ENCODE measurements around the gene MRFAP1L1.
A peak's percentile ranks its signal among the peaks of the same experiment; 100 is the strongest.

MRFAP1L1 gene

DNA sequence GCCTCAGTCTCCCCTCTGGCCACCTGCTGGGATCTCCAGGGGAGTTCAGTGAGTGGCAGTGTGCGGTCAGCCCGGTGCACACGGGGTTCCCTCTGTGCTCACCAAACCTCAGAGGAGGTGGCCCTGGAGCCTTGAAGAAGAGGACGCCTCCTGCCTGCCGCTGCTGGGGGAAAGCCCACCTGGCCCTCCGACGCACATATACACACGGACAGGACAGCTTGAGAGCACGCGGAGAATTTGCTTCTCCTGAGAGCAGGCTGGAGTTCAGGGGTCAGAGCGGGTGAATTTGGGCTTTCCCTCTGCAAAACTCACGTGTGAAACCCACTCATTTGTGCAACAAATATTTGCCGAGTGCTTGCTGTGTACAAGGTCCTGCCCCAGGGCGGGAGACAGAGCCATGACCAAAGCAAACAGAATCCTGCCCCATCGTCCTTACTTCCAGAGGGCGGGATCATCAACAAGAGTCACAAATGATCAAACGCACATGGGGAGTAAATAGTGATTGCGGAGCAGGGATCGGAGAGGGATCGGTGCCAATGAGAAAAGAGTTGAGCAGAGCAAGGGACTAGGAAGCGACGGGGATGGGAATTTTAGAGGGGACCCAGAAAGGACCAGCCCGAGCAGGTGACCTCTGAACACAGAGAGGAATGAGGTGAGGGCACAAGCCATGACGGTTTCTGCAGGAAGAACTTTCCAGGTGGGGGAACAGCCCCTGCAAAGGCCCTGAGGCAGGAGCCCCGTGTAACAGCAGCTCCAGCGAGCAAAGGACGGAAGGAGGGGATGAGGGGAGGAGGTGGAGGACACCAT, 23.9 kb upstream of the MRFAP1L1 start:
- H4K8ac ChIP-seq (ENCODE audit: low read depth, low read length) = peak overlapping the region; percentile 31
- peak overlapping the region; percentile 40 for H3K23ac ChIP-seq (ENCODE audit: low read depth, low read length, poor library complexity)
- H2AK5ac ChIP-seq (ENCODE audit: low read depth, low read length) = peak overlapping the region; percentile 84
- no peak overlapping the region for H3K4me2 ChIP-seq (ENCODE audit: insufficient read depth, low read length, poor library complexity, severe bottlenecking)
- H3K9ac ChIP-seq (ENCODE audit: low read depth, low read length, poor library complexity) = no peak overlapping the region
- DNase-seq (ENCODE audit: low spot score) = no peak
- no peak overlapping the region for H3K27ac ChIP-seq (replicated peaks; ENCODE audit: low read length)
- WGBS, 2 donors (ENCODE audit: extremely low coverage in 2 of 2, insufficient read length in 2 of 2, insufficient replicate concordance in 1 of 2) = no CpG with 5 or more reads among the region's 27 CpGs
- H2BK120ac ChIP-seq (ENCODE audit: low read depth, low read length) = peak overlapping the region; percentile 26
- no peak overlapping the region for H3K4me3 ChIP-seq (ENCODE audit: low read length in 2 of 2)
- H2BK12ac ChIP-seq (ENCODE audit: low read length) = peak overlapping the region; percentile 51
- H2BK15ac ChIP-seq (ENCODE audit: low read length) = peak overlapping the region; percentile 64
- no peak overlapping the region for H2BK5ac ChIP-seq (ENCODE audit: low read length)
- no peak overlapping the region for H4K91ac ChIP-seq (ENCODE audit: low read depth, low read length, poor library complexity)
- no peaks in the 10 kb centered on the region for H3K36me3 ChIP-seq (replicated peaks in 1 of 2; ENCODE audit: control insufficient read depth in 2 of 2, insufficient read depth in 2 of 2, low read length in 2 of 2)
- no peaks in the 10 kb centered on the region for H3K79me1 ChIP-seq (ENCODE audit: low read depth, low read length)
- no peaks in the 10 kb centered on the region for H3K9me3 ChIP-seq (replicated peaks in 1 of 2; ENCODE audit: control insufficient read depth in 2 of 2, insufficient read depth in 1 of 2, low read depth in 1 of 2, low read length in 2 of 2)
- peak overlapping the region; percentile 53 for H3K18ac ChIP-seq (ENCODE audit: low read length)
- no peak overlapping the region for H3K4ac ChIP-seq (ENCODE audit: low read length)
- peaks cover 0 to 8% of the 10 kb centered on the region in 2 donors for H3K4me1 ChIP-seq (ENCODE audit: control insufficient read depth in 2 of 2, insufficient read depth in 1 of 2, low read depth in 1 of 2, low read length in 2 of 2)
- H3K14ac ChIP-seq (ENCODE audit: low read length) = peak overlapping the region; percentile 49
- peaks cover 0 to 3% (median 0%) of the 10 kb centered on the region in 3 experiments for H3K27me3 ChIP-seq (ENCODE audit: control insufficient read depth in 3 of 3, insufficient read depth in 3 of 3, low read depth in 1 of 3, low read length in 3 of 3)
- H2AFZ ChIP-seq (ENCODE audit: low read length) = no peak overlapping the region

DNA sequence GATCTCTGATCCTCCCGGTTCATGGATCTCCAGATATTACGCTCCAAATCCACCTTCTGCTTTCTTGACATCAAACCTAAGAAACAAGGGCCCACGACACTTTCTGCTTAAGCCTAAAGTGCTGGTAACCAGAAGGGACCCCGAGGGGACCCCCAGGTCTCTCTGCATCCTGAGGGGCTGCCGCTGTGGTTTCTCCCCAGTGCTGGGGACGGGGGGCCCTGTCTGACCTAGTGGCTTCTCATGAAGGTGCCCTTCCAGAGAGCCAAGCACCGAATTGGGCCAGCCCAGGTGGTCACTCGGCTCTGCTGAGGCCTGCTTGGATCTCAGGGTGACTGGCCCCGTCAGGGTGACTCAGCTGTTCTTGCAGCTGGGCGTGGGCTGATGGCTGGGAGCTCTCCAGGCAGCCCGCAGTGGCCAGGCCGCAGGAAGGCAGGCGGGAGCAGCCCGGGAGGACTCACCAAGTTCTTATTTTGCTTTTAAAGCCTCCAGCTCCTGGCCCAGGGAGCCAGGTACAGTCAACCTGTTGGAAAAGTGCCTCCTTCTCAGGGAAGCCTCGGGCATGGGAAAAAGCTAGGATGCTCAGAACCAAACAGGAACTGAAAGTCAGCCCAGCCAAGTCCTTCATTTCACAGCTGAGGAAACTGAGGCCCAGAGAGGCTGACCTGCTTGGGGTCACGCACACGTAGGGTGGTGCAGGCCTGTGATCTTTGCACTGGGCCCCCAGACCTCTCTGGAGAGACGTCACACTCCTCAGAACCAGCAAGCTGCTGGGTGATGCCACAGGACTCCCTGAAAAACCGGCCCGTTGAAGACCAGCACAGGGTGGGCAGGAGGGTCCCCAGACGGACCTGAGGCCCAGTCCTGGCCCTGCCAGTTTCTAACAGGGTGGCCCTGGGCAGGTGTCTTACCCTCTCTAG, 23.0 kb upstream of the MRFAP1L1 start:
- Histone ChIP-seq H4K8ac (ENCODE audit: low read depth, low read length) (no peak overlapping the region), H3K27ac (replicated peaks; ENCODE audit: low read length) (no peak overlapping the region), H3K4me3 (ENCODE audit: low read length in 2 of 2) (no peak overlapping the region), H3K36me3 (replicated peaks in 1 of 2; ENCODE audit: control insufficient read depth in 2 of 2, insufficient read depth in 2 of 2, low read length in 2 of 2) (no peaks in the 10 kb centered on the region), H4K91ac (ENCODE audit: low read depth, low read length, poor library complexity) (no peak overlapping the region), H3K4me1 (ENCODE audit: control insufficient read depth in 2 of 2, insufficient read depth in 1 of 2, low read depth in 1 of 2, low read length in 2 of 2) (peaks cover 3 to 16% of the 10 kb centered on the region in 2 donors), H3K18ac (ENCODE audit: low read length) (no peak overlapping the region), H2AFZ (ENCODE audit: low read length) (peak overlapping the region; percentile 66), H2BK12ac (ENCODE audit: low read length) (no peak overlapping the region), H3K27me3 (ENCODE audit: control insufficient read depth in 3 of 3, insufficient read depth in 3 of 3, low read depth in 1 of 3, low read length in 3 of 3) (peaks cover 0 to 3% (median 0%) of the 10 kb centered on the region in 3 experiments), H3K9ac (ENCODE audit: low read depth, low read length, poor library complexity) (no peak overlapping the region), H2AK5ac (ENCODE audit: low read depth, low read length) (peak overlapping the region; percentile 15), H2BK5ac (ENCODE audit: low read length) (no peak overlapping the region), H3K9me3 (replicated peaks in 1 of 2; ENCODE audit: control insufficient read depth in 2 of 2, insufficient read depth in 1 of 2, low read depth in 1 of 2, low read length in 2 of 2) (no peaks in the 10 kb centered on the region), H3K23ac (ENCODE audit: low read depth, low read length, poor library complexity) (peak overlapping the region; percentile 40), H3K4ac (ENCODE audit: low read length) (no peak overlapping the region), H3K4me2 (ENCODE audit: insufficient read depth, low read length, poor library complexity, severe bottlenecking) (no peak overlapping the region), H2BK120ac (ENCODE audit: low read depth, low read length) (peak overlapping the region; percentile 26), H3K14ac (ENCODE audit: low read length) (no peak overlapping the region), H2BK15ac (ENCODE audit: low read length) (no peak overlapping the region), H3K79me1 (ENCODE audit: low read depth, low read length) (no peaks in the 10 kb centered on the region)
- no peak for DNase-seq (ENCODE audit: low spot score)
- WGBS, 2 donors (ENCODE audit: extremely low coverage in 2 of 2, insufficient read length in 2 of 2, insufficient replicate concordance in 1 of 2) = no CpG with 5 or more reads among the region's 21 CpGs

DNA sequence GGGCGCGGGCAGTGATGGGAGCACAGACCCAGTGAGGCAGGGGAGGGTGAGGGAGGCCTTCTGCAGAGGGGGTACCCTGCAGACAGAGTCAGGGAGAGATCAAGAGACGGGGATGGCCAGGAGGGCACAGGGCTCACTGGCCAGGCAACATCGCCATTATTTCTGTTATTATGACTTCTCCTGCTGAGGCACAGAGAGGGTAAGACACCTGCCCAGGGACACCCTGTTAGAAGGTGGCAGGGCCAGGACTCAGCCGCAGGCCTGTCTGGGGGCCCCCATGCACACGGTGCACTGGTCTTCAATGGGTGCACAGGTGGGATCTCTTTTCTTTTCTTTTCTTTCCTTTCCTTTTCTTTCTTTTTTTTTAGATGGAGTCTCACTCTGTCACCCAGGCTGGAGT, 22.1 kb upstream of the MRFAP1L1 start:
- peak overlapping the region; percentile 57 for H3K23ac ChIP-seq (ENCODE audit: low read depth, low read length, poor library complexity)
- no peak overlapping the region for H2BK5ac ChIP-seq (ENCODE audit: low read length)
- H4K8ac ChIP-seq (ENCODE audit: low read depth, low read length) = no peak overlapping the region
- no peak overlapping the region for H2BK15ac ChIP-seq (ENCODE audit: low read length)
- H3K14ac ChIP-seq (ENCODE audit: low read length) = peak overlapping the region; percentile 66
- no peaks in the 10 kb centered on the region for H3K9me3 ChIP-seq (replicated peaks in 1 of 2; ENCODE audit: control insufficient read depth in 2 of 2, insufficient read depth in 1 of 2, low read depth in 1 of 2, low read length in 2 of 2)
- no peak overlapping the region for H3K4me2 ChIP-seq (ENCODE audit: insufficient read depth, low read length, poor library complexity, severe bottlenecking)
- no peak overlapping the region for H3K4me3 ChIP-seq (ENCODE audit: low read length in 2 of 2)
- peaks cover 0 to 3% (median 0%) of the 10 kb centered on the region in 3 experiments for H3K27me3 ChIP-seq (ENCODE audit: control insufficient read depth in 3 of 3, insufficient read depth in 3 of 3, low read depth in 1 of 3, low read length in 3 of 3)
- no peak overlapping the region for H3K4ac ChIP-seq (ENCODE audit: low read length)
- no peak for DNase-seq (ENCODE audit: low spot score)
- no peak overlapping the region for H2BK12ac ChIP-seq (ENCODE audit: low read length)
- H4K91ac ChIP-seq (ENCODE audit: low read depth, low read length, poor library complexity) = no peak overlapping the region
- peak overlapping the region; percentile 74 for H2AK5ac ChIP-seq (ENCODE audit: low read depth, low read length)
- no peak overlapping the region for H2AFZ ChIP-seq (ENCODE audit: low read length)
- H3K18ac ChIP-seq (ENCODE audit: low read length) = peak overlapping the region; percentile 84
- no peak overlapping the region for H3K27ac ChIP-seq (replicated peaks; ENCODE audit: low read length)
- WGBS, 2 donors (ENCODE audit: extremely low coverage in 2 of 2, insufficient read length in 2 of 2, insufficient replicate concordance in 1 of 2) = no CpG with 5 or more reads among the region's 6 CpGs
- no peaks in the 10 kb centered on the region for H3K36me3 ChIP-seq (replicated peaks in 1 of 2; ENCODE audit: control insufficient read depth in 2 of 2, insufficient read depth in 2 of 2, low read length in 2 of 2)
- peaks cover 5 to 19% of the 10 kb centered on the region in 2 donors for H3K4me1 ChIP-seq (ENCODE audit: control insufficient read depth in 2 of 2, insufficient read depth in 1 of 2, low read depth in 1 of 2, low read length in 2 of 2)
- H3K79me1 ChIP-seq (ENCODE audit: low read depth, low read length) = no peaks in the 10 kb centered on the region
- H2BK120ac ChIP-seq (ENCODE audit: low read depth, low read length) = no peak overlapping the region
- no peak overlapping the region for H3K9ac ChIP-seq (ENCODE audit: low read depth, low read length, poor library complexity)

DNA sequence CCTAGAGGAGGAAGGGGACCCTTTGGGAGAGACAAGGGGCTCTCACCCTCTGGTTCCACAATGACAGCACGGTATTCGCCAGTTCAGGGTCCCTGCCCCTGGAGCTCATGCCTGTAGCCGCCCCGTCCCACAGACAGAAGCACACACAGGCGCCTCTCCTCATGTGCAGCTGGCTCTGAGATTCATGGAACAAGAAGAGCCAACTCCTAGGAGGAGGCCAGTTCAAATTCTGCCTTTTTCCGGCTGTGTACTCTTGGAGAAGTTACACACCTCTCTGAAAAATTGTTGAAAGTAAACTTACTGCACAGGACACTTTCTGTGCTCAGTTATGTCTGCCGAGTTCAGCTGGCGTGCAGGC, 21.6 kb upstream of the MRFAP1L1 start:
- Histone ChIP-seq H3K9me3 (replicated peaks in 1 of 2; ENCODE audit: control insufficient read depth in 2 of 2, insufficient read depth in 1 of 2, low read depth in 1 of 2, low read length in 2 of 2) (no peaks in the 10 kb centered on the region), H4K91ac (ENCODE audit: low read depth, low read length, poor library complexity) (no peak overlapping the region), H3K14ac (ENCODE audit: low read length) (no peak overlapping the region)

More for the DNA sequence above, 21.6 kb upstream of the MRFAP1L1 start:
- no peak overlapping the region for H2AFZ ChIP-seq (ENCODE audit: low read length)
- H3K4me2 ChIP-seq (ENCODE audit: insufficient read depth, low read length, poor library complexity, severe bottlenecking) = no peak overlapping the region
- no peak for DNase-seq (ENCODE audit: low spot score)
- peaks cover 0 to 3% (median 0%) of the 10 kb centered on the region in 3 experiments for H3K27me3 ChIP-seq (ENCODE audit: control insufficient read depth in 3 of 3, insufficient read depth in 3 of 3, low read depth in 1 of 3, low read length in 3 of 3)
- H2AK5ac ChIP-seq (ENCODE audit: low read depth, low read length) = peak overlapping the region; percentile 74
- H2BK120ac ChIP-seq (ENCODE audit: low read depth, low read length) = no peak overlapping the region
- H3K9ac ChIP-seq (ENCODE audit: low read depth, low read length, poor library complexity) = no peak overlapping the region
- no peaks in the 10 kb centered on the region for H3K36me3 ChIP-seq (replicated peaks in 1 of 2; ENCODE audit: control insufficient read depth in 2 of 2, insufficient read depth in 2 of 2, low read length in 2 of 2)
- H3K27ac ChIP-seq (replicated peaks; ENCODE audit: low read length) = no peak overlapping the region
- H2BK15ac ChIP-seq (ENCODE audit: low read length) = no peak overlapping the region
- H3K4me1 ChIP-seq (ENCODE audit: control insufficient read depth in 2 of 2, insufficient read depth in 1 of 2, low read depth in 1 of 2, low read length in 2 of 2) = peaks cover 6 to 22% of the 10 kb centered on the region in 2 donors
- H3K18ac ChIP-seq (ENCODE audit: low read length) = peak overlapping the region; percentile 84
- no peak overlapping the region for H3K4me3 ChIP-seq (ENCODE audit: low read length in 2 of 2)
- no peak overlapping the region for H3K4ac ChIP-seq (ENCODE audit: low read length)
- no peak overlapping the region for H2BK5ac ChIP-seq (ENCODE audit: low read length)
- H3K79me1 ChIP-seq (ENCODE audit: low read depth, low read length) = no peaks in the 10 kb centered on the region
- H4K8ac ChIP-seq (ENCODE audit: low read depth, low read length) = no peak overlapping the region
- H3K23ac ChIP-seq (ENCODE audit: low read depth, low read length, poor library complexity) = no peak overlapping the region
- no CpG with 5 or more reads among the region's 8 CpGs for WGBS, 2 donors (ENCODE audit: extremely low coverage in 2 of 2, insufficient read length in 2 of 2, insufficient replicate concordance in 1 of 2)
- no peak overlapping the region for H2BK12ac ChIP-seq (ENCODE audit: low read length)
